ENCODE data around the gene RELN.
A peak's percentile ranks its signal among the peaks of the same experiment; 100 is the strongest.

The RELN gene

GRCh38 chr7:103447073-103447960 is 542.1 kb downstream of the RELN start:
- H3K9me3 ChIP-seq (ENCODE audit: control extremely low read depth in 1 of 5, control insufficient read depth in 4 of 5, insufficient read depth in 2 of 5, low read depth in 1 of 5, low read length in 4 of 5) = no peaks in the 10 kb centered on the region
- WGBS (ENCODE audit: insufficient coverage) = 29% methylated on average over 6 of the region's 17 CpGs
- ChIA-PET POLR2A (no interaction called here), CTCF (interaction anchor here (0.6 to 1.3 kb wide), 2 partner anchors 70 to 712 kb away, joined by 3 read pairs; no protein-coding TSS in a partner anchor)
- no peak overlapping the region for H3K27ac ChIP-seq (ENCODE audit: insufficient read depth in 1 of 2, low read depth in 1 of 2, low read length in 2 of 2, poor library complexity in 1 of 2, severe bottlenecking in 2 of 2)
- peak; percentile 66 to 77 (median 76) for DNase-seq
- H3K4me3 ChIP-seq (ENCODE audit: control insufficient read depth in 1 of 7, extremely low read depth in 1 of 7, insufficient read depth in 4 of 7, low read depth in 2 of 7, low read length in 6 of 7) = no peak overlapping the region
- peaks cover 15 to 58% (median 40%) of the 10 kb centered on the region in 5 experiments for H3K27me3 ChIP-seq (replicated peaks in 2 of 5; ENCODE audit: control insufficient read depth in 4 of 5, insufficient read depth in 5 of 5, low read length in 4 of 5)
- no peaks in the 10 kb centered on the region for H3K36me3 ChIP-seq (ENCODE audit: control insufficient read depth in 4 of 4, insufficient read depth in 4 of 4, low read length in 3 of 4)
- peaks cover 0 to 18% (median 13%) of the 10 kb centered on the region in 4 experiments for H3K4me1 ChIP-seq (ENCODE audit: control extremely low read depth in 1 of 4, control insufficient read depth in 4 of 4, insufficient read depth in 4 of 4, low read length in 3 of 4)

- no peaks in the 10 kb centered on the region for H3K9me3 ChIP-seq (ENCODE audit: control extremely low read depth in 1 of 5, control insufficient read depth in 4 of 5, insufficient read depth in 2 of 5, low read depth in 1 of 5, low read length in 4 of 5)
- H3K27ac ChIP-seq (ENCODE audit: insufficient read depth in 1 of 2, low read depth in 1 of 2, low read length in 2 of 2, poor library complexity in 1 of 2, severe bottlenecking in 2 of 2) = no peak within 1 kb of the TSS
- ChIA-PET POLR2A (no interaction called here), CTCF (interaction anchor here (1.3 kb wide), 1 partner anchor 713 kb away, joined by 3 read pairs; no protein-coding TSS in a partner anchor)
- peaks cover 0 to 18% (median 13%) of the 10 kb centered on the region in 4 experiments for H3K4me1 ChIP-seq (ENCODE audit: control extremely low read depth in 1 of 4, control insufficient read depth in 4 of 4, insufficient read depth in 4 of 4, low read length in 3 of 4)
- WGBS (ENCODE audit: insufficient coverage) = 3% methylated on average over 49 of the region's 54 CpGs
- no peaks in the 10 kb centered on the region for H3K36me3 ChIP-seq (ENCODE audit: control insufficient read depth in 4 of 4, insufficient read depth in 4 of 4, low read length in 3 of 4)
- peaks cover 17 to 63% (median 44%) of the 10 kb centered on the region in 5 experiments for H3K27me3 ChIP-seq (replicated peaks in 2 of 5; ENCODE audit: control insufficient read depth in 4 of 5, insufficient read depth in 5 of 5, low read length in 4 of 5)
- peak within 1 kb of the TSS; percentile 9 to 70 (median 55) for H3K4me3 ChIP-seq (ENCODE audit: control insufficient read depth in 1 of 7, extremely low read depth in 1 of 7, insufficient read depth in 4 of 7, low read depth in 2 of 7, low read length in 6 of 7)
- peak in 2 of 3 donors; percentile 28 to 39 for DNase-seq
These were observed 543.4 kb downstream of the RELN start, which contains the start of gene SLC26A5 for GRCh38 chr7:103446049-103446520. SLC26A5 (minus strand) TSS chr7:103446207; CDS start chr7:103421514, 24,693 bp downstream.

- POLR2A ChIA-PET = no interaction called here
- H3K27ac ChIP-seq (ENCODE audit: insufficient read depth in 1 of 2, low read depth in 1 of 2, low read length in 2 of 2, poor library complexity in 1 of 2, severe bottlenecking in 2 of 2) = no peak overlapping the region
- H3K36me3 ChIP-seq (ENCODE audit: control insufficient read depth in 4 of 4, insufficient read depth in 4 of 4, low read length in 3 of 4) = no peaks in the 10 kb centered on the region
- 5% methylated on average over 41 of the region's 48 CpGs for WGBS (ENCODE audit: insufficient coverage)
- H3K4me1 ChIP-seq (ENCODE audit: control extremely low read depth in 1 of 4, control insufficient read depth in 4 of 4, insufficient read depth in 4 of 4, low read length in 3 of 4) = peaks cover 0 to 18% (median 13%) of the 10 kb centered on the region in 4 experiments
- DNase-seq = peak in 2 of 3 donors; percentile 31 to 48
- H3K9me3 ChIP-seq (ENCODE audit: control extremely low read depth in 1 of 5, control insufficient read depth in 4 of 5, insufficient read depth in 2 of 5, low read depth in 1 of 5, low read length in 4 of 5) = no peaks in the 10 kb centered on the region
- H3K4me3 ChIP-seq (ENCODE audit: control insufficient read depth in 1 of 7, extremely low read depth in 1 of 7, insufficient read depth in 4 of 7, low read depth in 2 of 7, low read length in 6 of 7) = peak overlapping the region; percentile 9 to 70 (median 55)
- CTCF ChIA-PET = interaction anchor here (1.3 kb wide), 1 partner anchor 714 kb away, joined by 3 read pairs; no protein-coding TSS in a partner anchor
- peaks cover 17 to 66% (median 44%) of the 10 kb centered on the region in 5 experiments for H3K27me3 ChIP-seq (replicated peaks in 2 of 5; ENCODE audit: control insufficient read depth in 4 of 5, insufficient read depth in 5 of 5, low read length in 4 of 5)
These were observed 544.0 kb downstream of the RELN start for GRCh38 chr7:103445228-103446048.

GRCh38 chr7:103439661-103440060 is 549.8 kb downstream of the RELN start:
- 86% methylated on average over 8 of the region's 8 CpGs for WGBS (ENCODE audit: insufficient coverage)
- POLR2A ChIA-PET = no interaction called here
- CTCF ChIA-PET = no interaction called here
- H3K4me3 ChIP-seq (ENCODE audit: control insufficient read depth in 1 of 7, extremely low read depth in 1 of 7, insufficient read depth in 4 of 7, low read depth in 2 of 7, low read length in 6 of 7) = no peak overlapping the region
- H3K4me1 ChIP-seq (ENCODE audit: control extremely low read depth in 1 of 4, control insufficient read depth in 4 of 4, insufficient read depth in 4 of 4, low read length in 3 of 4) = no peaks in the 10 kb centered on the region
- H3K27me3 ChIP-seq (replicated peaks in 2 of 5; ENCODE audit: control insufficient read depth in 4 of 5, insufficient read depth in 5 of 5, low read length in 4 of 5) = peaks cover 4 to 34% (median 21%) of the 10 kb centered on the region in 5 experiments
- H3K9me3 ChIP-seq (ENCODE audit: control extremely low read depth in 1 of 5, control insufficient read depth in 4 of 5, insufficient read depth in 2 of 5, low read depth in 1 of 5, low read length in 4 of 5) = peaks cover 0 to 2% (median 0%) of the 10 kb centered on the region in 5 experiments
- no peak overlapping the region for H3K27ac ChIP-seq (ENCODE audit: insufficient read depth in 1 of 2, low read depth in 1 of 2, low read length in 2 of 2, poor library complexity in 1 of 2, severe bottlenecking in 2 of 2)
- no peaks in the 10 kb centered on the region for H3K36me3 ChIP-seq (ENCODE audit: control insufficient read depth in 4 of 4, insufficient read depth in 4 of 4, low read length in 3 of 4)
- no peak for DNase-seq

- DNase-seq = no peak
- no peak overlapping the region for H3K4me3 ChIP-seq (ENCODE audit: control insufficient read depth in 1 of 7, extremely low read depth in 1 of 7, insufficient read depth in 4 of 7, low read depth in 2 of 7, low read length in 6 of 7)
- H3K36me3 ChIP-seq (ENCODE audit: control insufficient read depth in 4 of 4, insufficient read depth in 4 of 4, low read length in 3 of 4) = no peaks in the 10 kb centered on the region
- POLR2A ChIA-PET = no interaction called here
- H3K9me3 ChIP-seq (ENCODE audit: control extremely low read depth in 1 of 5, control insufficient read depth in 4 of 5, insufficient read depth in 2 of 5, low read depth in 1 of 5, low read length in 4 of 5) = peaks cover 0 to 3% (median 0%) of the 10 kb centered on the region in 5 experiments
- WGBS (ENCODE audit: insufficient coverage) = 100% methylated on average over 1 of the region's 1 CpG
- H3K27ac ChIP-seq (ENCODE audit: insufficient read depth in 1 of 2, low read depth in 1 of 2, low read length in 2 of 2, poor library complexity in 1 of 2, severe bottlenecking in 2 of 2) = no peak overlapping the region
- CTCF ChIA-PET = no interaction called here
- peaks cover 2 to 13% (median 6%) of the 10 kb centered on the region in 5 experiments for H3K27me3 ChIP-seq (replicated peaks in 2 of 5; ENCODE audit: control insufficient read depth in 4 of 5, insufficient read depth in 5 of 5, low read length in 4 of 5)
- peaks cover 0 to 6% (median 2%) of the 10 kb centered on the region in 4 experiments for H3K4me1 ChIP-seq (ENCODE audit: control extremely low read depth in 1 of 4, control insufficient read depth in 4 of 4, insufficient read depth in 4 of 4, low read length in 3 of 4)
These were observed 551.8 kb downstream of the RELN start for GRCh38 chr7:103437623-103438022.

GRCh38 chr7:103432712-103433111 is 556.7 kb downstream of the RELN start:
- ChIA-PET CTCF (no interaction called here), POLR2A (no interaction called here)
- Histone ChIP-seq H3K4me1 (ENCODE audit: control extremely low read depth in 1 of 4, control insufficient read depth in 4 of 4, insufficient read depth in 4 of 4, low read length in 3 of 4) (peaks cover 0 to 6% (median 3%) of the 10 kb centered on the region in 4 experiments), H3K27ac (ENCODE audit: insufficient read depth in 1 of 2, low read depth in 1 of 2, low read length in 2 of 2, poor library complexity in 1 of 2, severe bottlenecking in 2 of 2) (no peak overlapping the region), H3K4me3 (ENCODE audit: control insufficient read depth in 1 of 7, extremely low read depth in 1 of 7, insufficient read depth in 4 of 7, low read depth in 2 of 7, low read length in 6 of 7) (no peak overlapping the region), H3K36me3 (ENCODE audit: control insufficient read depth in 4 of 4, insufficient read depth in 4 of 4, low read length in 3 of 4) (no peaks in the 10 kb centered on the region), H3K27me3 (replicated peaks in 2 of 5; ENCODE audit: control insufficient read depth in 4 of 5, insufficient read depth in 5 of 5, low read length in 4 of 5) (peaks cover 0 to 4% (median 0%) of the 10 kb centered on the region in 5 experiments), H3K9me3 (ENCODE audit: control extremely low read depth in 1 of 5, control insufficient read depth in 4 of 5, insufficient read depth in 2 of 5, low read depth in 1 of 5, low read length in 4 of 5) (peaks cover 0 to 3% (median 0%) of the 10 kb centered on the region in 5 experiments)
- DNase-seq = peak in 2 of 3 donors; percentile 53 to 58
- 0% methylated on average over 1 of the region's 1 CpG for WGBS (ENCODE audit: insufficient coverage)
